Stimulated activated CD8-positive, alpha-beta memory T cell treated with anti-CD3 and anti-CD28 coated beads, Interleukin-2, amount 100 ng/mL, for 48 hours (primary cell): Measurements from ENCODE around the gene NTM.

Experiments
- DNase-seq, 2 donors: peaks; one replicate each; pipeline ENCODE4 v3.0.0-alpha.2; 2020; ENCODE audit warnings: low read depth in 2 of 2

The NTM gene

GRCh38 chr11:131499199-131499598 is 128.8 kb downstream of the NTM start:
- no peak for DNase-seq

- no peak for DNase-seq
Measured at GRCh38 chr11:131503017-131503416, 132.6 kb downstream of the NTM start.

GRCh38 chr11:131504199-131504949 is 134.0 kb downstream of the NTM start:
- no peak for DNase-seq

GRCh38 chr11:131506348-131506747 is 135.9 kb downstream of the NTM start:
- no peak for DNase-seq

- DNase-seq, result no peak
Measured at GRCh38 chr11:131510662-131511061, 140.2 kb downstream of the NTM start.

- no peak for DNase-seq
Measured at GRCh38 chr11:131511794-131512193, 141.4 kb downstream of the NTM start.

GRCh38 chr11:131512228-131512627 is 141.8 kb downstream of the NTM start:
- DNase-seq, result no peak

- no peak for DNase-seq
Measured at GRCh38 chr11:131514062-131514461, 143.6 kb downstream of the NTM start.

- DNase-seq, result no peak
Measured at GRCh38 chr11:131518305-131518838, 148.0 kb downstream of the NTM start.

GRCh38 chr11:131522851-131523250 is 152.4 kb downstream of the NTM start:
- no peak for DNase-seq

- DNase-seq, result no peak
Measured at GRCh38 chr11:131530407-131530806, 160.0 kb downstream of the NTM start.

- DNase-seq, result no peak
Measured at GRCh38 chr11:131533149-131533548, 162.7 kb downstream of the NTM start.

GRCh38 chr11:131533998-131534397 is 163.6 kb downstream of the NTM start:
- DNase-seq, result no peak

- no peak for DNase-seq
Measured at GRCh38 chr11:131534611-131535010, 164.2 kb downstream of the NTM start.

- DNase-seq, result no peak
Measured at GRCh38 chr11:131536159-131536558, 165.7 kb downstream of the NTM start.

GRCh38 chr11:131537196-131537595 is 166.8 kb downstream of the NTM start:
- DNase-seq, result no peak

GRCh38 chr11:131537748-131538147 is 167.3 kb downstream of the NTM start:
- DNase-seq, result no peak

GRCh38 chr11:131538322-131538721 is 167.9 kb downstream of the NTM start:
- no peak for DNase-seq

- no peak for DNase-seq
Measured at GRCh38 chr11:131540676-131541075, 170.3 kb downstream of the NTM start.

GRCh38 chr11:131543389-131544025 is 173.1 kb downstream of the NTM start:
- DNase-seq, result no peak

- DNase-seq, result no peak
Measured at GRCh38 chr11:131544591-131544990, 174.2 kb downstream of the NTM start.

GRCh38 chr11:131546218-131546895 is 175.9 kb downstream of the NTM start:
- DNase-seq, result no peak

- no peak for DNase-seq
Measured at GRCh38 chr11:131549099-131549498, 178.7 kb downstream of the NTM start.
